ENCODE data around the gene SLC50A1.
"Not testable (repeated sequence)": the region's sequence is repeated elsewhere in the genome, so short reads cannot be mapped to it uniquely, and the experiment has no call there.

DNA sequence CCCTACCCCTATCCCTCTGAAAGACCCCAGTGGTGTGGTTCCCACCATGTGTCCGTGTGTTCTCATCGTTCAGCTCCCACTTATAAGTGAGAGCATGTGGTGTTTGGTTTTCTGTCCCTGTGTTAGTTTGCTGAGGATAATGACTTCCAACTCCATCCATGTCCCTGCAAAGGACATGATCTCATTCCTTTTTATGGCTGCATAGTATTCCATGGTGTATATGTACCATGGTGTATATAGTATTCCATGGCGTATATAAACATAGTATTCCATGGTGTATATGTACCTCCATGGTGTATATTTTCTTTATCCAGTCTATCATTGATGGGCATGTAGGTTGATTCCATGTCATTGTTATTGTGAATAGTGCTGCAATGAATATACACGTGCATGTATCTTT is 28.1 kb downstream of the SLC50A1 start:
- TF ChIP-seq POLR2A (IDR thresholded peaks at IDR 0.05); POLR2AphosphoS5 (IDR thresholded peaks at IDR 0.05; ENCODE audit: insufficient read depth in 1 of 2, low read depth in 1 of 2): not testable (repeated sequence)
- TF ChIP-seq, protein P1, sequence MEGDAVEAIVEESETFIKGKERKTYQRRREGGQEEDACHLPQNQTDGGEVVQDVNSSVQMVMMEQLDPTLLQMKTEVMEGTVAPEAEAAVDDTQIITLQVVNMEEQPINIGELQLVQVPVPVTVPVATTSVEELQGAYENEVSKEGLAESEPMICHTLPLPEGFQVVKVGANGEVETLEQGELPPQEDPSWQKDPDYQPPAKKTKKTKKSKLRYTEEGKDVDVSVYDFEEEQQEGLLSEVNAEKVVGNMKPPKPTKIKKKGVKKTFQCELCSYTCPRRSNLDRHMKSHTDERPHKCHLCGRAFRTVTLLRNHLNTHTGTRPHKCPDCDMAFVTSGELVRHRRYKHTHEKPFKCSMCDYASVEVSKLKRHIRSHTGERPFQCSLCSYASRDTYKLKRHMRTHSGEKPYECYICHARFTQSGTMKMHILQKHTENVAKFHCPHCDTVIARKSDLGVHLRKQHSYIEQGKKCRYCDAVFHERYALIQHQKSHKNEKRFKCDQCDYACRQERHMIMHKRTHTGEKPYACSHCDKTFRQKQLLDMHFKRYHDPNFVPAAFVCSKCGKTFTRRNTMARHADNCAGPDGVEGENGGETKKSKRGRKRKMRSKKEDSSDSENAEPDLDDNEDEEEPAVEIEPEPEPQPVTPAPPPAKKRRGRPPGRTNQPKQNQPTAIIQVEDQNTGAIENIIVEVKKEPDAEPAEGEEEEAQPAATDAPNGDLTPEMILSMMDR (IDR thresholded peaks at IDR 0.05), result not testable (repeated sequence)
